HG02759 (cell line): Measurements from ENCODE around the gene ENTPD6.
A peak's percentile ranks its signal among the peaks of the same experiment; 100 is the strongest.
"Not testable (repeated sequence)": the region's sequence is repeated elsewhere in the genome, so short reads cannot be mapped to it uniquely, and the experiment has no call there.

Experiments
- ATAC-seq: cut with Tn5 transposase; IDR thresholded peaks from one replicate; pipeline ENCODE4 v1.9.1; 2021; ENCODE audit warnings: mild to moderate bottlenecking, moderate library complexity; ENCODE audit not compliant: unreplicated experiment

Gene ENTPD6

DNA sequence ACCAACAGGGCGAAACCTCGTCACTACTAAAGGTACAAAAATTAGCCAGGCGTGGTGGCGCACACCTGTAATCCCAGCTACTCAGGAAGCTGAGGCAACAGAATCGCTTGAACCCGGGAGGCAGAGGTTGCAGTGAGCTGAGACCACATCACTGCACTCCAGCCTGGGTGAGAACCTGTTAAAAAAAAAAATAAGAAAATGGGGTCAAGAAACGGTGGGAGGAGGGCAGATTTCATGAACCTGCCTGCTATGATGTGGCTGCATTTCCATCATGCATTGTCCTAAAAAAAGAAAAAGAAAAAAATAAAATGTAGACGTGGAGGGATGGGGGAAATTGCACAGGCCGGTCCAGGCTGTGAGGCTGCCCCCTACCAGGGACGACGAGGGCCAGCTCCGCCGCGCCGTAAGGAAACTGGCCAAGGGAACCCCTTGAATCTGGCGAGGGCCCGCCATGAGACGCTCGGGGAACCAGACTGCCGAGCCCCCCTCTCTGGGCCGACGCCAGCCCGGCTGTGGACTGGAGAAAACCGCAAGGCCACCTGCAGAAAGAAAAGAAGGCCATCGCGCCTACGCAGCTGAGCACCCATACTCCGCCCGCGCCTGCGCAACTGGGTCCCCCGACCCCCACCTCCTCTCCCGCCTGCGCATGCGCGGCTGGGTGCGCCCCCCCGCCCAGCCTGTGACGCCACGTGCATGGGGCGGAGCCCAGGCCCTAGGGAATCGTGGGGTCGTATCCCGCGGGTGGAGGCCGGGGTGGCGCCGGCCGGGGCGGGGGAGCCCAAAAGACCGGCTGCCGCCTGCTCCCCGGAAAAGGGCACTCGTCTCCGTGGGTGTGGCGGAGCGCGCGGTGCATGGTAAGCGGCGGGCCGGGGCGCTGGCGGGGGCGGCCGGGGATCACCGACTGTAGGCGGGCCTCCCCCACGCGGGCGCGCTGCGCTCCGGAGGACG is at the start of gene ENTPD6:
TSS of gene ENTPD6 (plus strand) at position 699 of the 948 bp plus-strand sequence. CDS start 10,825 bp downstream, outside the sequence.
- ATAC-seq, result peak; percentile 88

DNA sequence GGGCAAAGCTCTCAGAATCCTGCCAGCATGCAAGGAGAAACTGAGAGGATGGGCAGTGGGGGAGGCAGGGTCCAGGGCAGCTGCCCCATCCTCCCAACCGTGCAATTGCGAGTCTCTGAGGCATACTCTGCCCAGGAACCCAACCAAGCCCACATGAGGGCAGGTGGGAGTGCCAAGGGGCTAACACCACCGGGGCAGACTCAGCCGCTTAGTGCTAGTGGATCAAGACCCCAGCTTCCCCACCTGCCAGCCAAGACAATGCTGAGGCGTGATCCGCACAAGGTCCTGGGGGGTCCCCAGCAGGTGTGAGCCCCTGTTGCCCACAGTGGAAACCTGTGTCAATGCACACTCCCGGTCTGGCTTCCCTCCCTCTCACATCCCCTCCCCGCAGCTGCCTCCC is 48.5 kb upstream of the ENTPD6 start:
- no peak for ATAC-seq

DNA sequence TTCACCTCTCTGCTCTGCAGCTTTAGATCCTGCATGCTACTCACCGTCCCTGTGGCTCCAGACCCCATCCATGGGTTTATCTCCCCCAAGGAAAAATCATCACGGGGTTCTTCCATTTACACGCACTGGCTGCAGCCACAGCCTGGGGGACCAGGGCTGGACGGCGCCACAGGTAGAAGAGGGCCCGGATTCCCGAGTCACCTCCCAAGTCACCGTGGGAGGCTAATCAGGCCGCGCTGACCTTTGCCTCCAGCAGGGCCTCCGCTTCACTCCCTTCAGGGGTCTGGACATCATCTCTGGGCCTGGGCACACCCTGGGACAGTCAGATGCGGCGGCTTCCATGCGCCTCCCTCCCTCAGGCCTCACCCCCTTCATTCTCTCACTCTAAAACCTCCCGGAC is 47.8 kb upstream of the ENTPD6 start:
- no peak for ATAC-seq

DNA sequence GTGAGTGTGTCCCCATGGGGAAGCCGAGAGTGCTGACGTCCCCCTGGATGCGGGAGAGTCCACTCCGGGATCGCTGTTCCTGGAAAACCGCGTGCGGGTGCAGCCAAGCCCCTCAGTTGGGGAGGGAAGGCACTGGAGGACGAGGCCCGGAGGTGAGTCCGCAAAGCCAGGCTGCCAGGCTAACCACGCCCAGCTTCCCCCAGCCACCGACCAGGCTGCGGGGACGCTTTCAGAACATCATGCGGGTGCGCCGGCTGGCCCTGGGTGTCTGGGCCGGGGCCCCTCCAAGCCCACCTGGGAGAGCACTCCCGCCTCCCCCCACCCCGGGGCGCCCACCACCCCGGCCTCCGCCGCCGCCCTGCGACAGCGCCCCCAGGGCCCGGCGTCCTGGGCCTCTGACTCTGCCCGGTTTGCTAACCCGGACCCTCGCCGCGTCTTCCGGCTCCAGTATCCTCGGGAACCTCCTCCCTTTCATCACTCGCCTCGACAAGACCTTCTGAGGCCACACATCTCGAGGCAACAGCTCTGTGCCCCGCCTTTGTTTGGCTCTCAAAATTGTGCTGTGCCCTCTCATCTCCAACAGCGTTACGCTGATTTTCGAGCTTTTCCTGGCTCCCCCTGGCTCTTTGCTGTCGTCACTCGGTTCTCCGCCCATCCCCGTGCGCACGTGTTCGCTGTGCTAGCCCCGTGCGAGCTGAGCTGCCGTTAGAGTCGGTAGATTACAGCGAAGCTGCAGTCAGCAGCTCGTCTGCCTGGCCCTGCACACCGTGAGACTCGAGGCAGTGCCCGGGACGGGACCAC is 47.1 kb upstream of the ENTPD6 start:
- ATAC-seq, result no peak

DNA sequence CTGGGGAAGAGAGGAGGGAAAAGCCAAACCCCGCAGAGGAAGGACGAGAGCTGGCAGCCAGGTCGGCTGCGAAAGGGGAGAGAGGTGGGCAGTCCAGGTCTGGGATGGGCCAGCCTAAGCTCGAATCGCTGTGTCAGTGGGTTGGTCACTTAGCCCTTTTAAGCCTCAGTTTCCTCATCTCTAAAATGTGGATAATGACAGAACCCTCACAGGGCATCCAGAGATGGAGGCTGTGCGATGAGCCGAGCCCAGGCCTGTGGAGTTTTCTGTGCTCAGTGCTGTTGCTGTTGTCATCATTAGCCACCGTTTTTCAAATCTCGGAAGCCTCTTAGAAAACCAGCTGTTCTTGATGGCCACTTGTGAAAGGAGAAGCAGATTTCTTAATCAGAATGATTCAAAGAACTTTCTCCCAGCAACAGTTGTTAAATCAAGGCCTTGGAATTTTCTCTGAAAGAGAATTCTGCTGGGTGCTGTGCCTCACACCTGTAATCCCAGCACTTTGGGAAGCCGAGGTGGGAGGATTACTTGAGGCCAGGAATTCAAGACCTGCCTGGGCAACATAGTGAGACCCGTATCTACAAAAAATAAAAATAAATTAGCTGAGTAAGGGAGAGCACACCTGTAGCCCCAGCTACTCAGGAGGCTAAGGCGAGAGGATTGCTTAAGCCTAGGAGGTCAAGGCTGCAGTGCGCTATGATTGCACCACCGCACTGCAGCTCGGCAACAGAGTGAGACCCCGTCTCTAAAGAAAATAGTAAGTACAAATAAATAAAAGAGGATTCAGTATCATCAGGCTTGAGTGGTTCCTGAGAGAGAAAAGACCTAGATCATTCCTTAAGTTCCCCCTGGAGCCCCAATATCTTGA is 46.3 kb upstream of the ENTPD6 start:
- no peak for ATAC-seq

DNA sequence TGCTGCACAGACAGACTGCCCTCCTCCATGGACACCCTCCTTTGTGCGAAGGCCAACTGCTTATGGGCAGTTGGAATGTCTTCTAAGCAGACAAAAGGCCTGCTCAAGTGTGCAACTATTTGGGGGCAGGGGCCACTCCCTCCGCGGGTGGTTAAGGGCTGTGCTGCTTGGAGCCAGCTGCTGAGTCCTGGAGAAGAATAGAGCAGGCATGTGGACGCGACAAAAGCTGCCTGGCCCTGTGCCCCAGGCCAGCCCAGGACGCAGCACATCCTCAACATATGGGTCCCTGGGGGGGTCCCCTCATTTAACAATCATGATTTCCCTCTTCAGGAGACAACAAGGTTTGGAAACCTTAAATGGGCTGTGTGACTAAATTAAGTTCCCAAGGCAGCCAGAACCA is 45.5 kb upstream of the ENTPD6 start:
- no peak for ATAC-seq

DNA sequence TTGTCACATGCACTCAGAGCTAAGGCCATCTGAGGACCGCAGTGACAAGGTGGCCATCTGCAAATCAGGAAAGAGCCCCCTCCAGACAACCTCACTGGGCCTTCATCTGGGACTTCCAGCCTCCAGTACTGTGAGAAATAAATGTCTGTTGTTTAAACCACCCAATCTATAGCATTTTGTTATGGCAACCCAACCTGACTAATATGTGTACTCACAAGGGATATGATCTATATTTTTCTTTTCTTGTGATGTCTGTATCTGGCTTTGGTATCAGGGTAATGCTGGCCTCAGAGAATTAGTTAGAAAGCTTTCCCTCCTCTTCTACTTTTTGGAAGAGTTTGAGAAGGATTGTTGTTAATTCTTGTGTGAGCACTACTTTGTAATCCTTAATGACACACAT is 37.5 kb upstream of the ENTPD6 start:
- no peak for ATAC-seq

DNA sequence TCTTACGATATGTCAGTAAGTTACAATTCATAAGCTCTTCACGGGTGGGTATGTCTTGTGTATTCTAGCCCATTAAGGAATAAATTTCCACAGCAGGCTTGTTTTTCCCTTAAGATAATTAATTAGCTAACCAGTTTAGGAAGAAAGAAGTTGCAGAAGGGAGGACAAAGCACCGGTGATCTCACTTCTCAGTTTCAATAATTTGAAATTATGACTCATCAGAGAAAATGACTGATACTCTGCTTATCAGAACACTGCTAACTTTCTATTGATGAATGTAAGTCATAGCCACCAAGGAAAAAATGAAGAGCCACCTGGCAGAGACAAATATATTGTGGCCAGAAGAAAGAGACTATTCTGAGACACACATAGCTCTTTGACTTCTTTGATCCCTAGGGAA is 35.0 kb upstream of the ENTPD6 start:
- ATAC-seq, result peak; percentile 66

DNA sequence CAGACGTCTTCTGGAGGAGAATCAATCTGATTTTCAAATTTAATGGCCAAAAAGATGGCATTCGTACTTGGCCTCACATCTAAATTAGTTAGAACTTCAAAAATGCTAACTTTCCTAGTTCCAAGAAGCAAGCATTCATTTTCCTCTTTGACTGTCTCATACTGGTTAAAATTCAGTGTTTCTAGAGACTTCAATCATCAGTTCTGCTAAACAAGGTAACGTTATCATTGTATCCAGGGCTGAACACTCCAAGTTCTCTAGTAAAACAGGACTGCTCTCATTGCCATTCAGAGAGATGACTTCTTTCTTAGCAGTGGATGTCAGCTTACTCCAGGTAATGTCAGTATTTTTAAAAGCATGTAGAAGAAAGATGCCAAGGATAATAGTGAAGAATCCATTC is 34.6 kb upstream of the ENTPD6 start:
- no peak for ATAC-seq

DNA sequence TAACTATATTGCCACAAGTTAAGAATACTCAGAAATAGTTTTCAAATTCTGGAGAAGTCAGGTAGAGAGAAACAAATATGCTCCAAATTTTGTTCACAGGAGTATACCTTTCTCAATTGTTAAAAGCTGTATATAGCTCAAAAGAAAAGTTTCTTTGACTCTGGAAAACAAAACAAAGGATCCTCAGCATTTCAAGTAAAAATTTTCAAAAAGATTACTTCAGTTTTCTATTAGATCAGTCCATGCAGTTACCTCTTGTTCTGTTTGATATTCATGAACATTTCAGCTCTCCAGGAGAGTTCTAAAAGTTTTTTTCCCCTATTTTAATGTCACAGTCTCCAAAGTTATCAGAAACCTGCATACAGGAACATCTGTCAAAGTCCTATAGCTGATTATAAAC is 30.4 kb upstream of the ENTPD6 start:
- ATAC-seq, result no peak

DNA sequence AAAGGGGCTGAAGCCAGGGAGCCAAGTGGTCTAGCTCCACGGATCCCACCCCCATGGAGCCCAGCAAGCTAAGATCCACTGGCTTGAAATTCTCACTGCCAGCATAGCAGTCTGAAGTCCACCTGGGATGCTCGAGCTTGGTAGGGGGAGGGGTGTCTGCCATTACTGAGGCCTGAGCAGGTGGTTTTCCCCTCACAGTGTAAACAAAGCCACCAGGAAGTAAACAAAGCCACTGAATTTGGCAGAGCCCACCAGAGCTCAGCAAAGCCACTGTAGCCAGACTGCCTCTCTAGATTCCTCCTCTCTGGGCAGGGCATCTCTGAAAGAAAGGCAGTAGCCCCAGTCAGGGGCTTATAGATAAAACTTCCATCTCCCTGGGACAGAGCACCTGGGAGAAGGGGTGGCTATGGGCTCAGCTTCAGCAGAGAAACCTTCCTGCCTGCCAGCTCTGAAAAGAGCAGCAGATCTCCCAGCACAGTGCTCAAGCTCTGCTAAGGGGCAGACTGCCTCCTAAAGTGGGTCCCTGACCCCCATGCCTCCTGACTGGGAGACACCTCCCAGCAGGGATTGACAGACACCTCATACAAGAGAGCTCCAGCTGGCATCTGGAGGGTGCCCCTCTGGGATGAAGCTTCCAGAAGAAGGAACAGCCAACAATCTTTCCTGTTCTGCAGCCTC is 29.3 kb upstream of the ENTPD6 start:
- ATAC-seq, result not testable (repeated sequence)

DNA sequence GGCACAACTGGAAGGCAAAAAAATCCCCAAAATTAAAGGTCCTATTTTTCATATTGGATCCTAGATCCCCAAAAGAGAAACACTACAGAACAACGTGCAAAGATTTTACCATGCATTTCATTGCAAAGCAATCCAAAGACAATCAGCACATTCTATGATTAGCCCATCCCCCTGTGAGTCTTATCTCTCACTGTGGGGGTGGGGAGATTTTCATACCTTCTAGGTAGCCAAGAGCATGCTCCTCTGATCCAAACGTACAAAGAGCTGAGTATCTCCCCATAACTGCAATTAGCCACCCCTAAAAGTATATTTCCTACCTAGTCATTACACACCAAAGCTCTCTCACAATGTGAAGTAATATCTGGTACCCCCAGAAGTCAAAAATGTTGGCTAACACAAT is 22.2 kb upstream of the ENTPD6 start:
- ATAC-seq, result no peak

DNA sequence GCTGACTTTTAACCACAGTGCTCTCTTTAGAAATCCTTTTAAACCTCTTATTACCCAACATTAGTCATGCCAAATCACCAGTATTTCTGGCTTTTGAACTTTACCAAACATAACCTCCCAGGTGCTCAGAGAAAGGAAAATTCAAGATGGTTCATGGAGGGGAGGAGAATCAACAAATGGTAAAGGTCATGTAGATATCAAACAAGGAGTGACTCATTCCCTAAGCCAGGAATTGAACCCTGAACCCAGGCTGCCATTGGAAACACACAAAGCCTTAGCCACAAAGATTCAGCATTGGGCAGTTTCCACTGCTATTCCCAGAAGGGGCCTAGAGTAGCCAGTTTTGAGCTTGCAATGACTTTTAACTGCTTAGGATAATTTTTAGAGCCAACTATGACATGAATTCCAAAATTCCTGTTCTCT is 21.6 kb upstream of the ENTPD6 start:
- no peak for ATAC-seq

DNA sequence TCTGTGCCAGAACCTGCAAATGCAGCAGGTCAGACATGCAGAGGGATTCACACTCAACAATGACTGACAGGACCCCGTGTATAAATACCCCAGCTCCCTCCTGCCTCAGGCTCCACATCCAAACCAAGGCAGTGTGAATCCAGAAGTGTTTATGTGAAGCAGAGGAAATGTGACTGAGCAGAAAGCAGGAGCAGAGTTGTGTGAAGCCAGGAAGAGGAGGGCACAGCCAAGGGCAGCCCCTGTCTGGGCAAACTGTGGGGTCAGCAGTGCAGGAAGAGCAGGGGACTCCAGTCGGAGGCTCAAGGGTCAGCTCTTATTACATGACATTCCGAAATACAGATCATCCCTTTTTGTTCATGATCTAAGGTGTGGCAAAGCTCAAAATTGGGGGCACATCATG is 19.3 kb upstream of the ENTPD6 start:
- ATAC-seq, result no peak

DNA sequence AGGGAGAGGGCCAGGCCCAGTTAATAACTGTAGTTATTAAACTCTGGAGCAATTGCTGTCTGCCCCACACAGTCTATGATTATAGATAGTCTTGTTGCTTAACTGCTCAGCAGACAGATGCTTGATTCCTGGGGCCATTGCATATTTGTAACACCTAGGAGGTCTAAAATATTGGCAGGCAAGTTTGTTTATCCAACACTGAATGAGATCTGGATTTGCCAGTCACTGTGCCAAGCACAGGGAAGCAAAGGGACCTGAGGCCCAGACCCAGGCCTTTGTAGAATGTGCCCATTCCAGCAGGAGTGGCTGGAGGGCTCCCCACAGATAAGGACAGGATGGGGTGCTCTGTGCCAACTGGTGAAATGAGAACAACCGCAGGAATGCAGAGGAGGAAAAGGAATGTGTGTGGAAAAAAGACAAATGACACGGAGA is 17.6 kb upstream of the ENTPD6 start:
- ATAC-seq, result no peak

DNA sequence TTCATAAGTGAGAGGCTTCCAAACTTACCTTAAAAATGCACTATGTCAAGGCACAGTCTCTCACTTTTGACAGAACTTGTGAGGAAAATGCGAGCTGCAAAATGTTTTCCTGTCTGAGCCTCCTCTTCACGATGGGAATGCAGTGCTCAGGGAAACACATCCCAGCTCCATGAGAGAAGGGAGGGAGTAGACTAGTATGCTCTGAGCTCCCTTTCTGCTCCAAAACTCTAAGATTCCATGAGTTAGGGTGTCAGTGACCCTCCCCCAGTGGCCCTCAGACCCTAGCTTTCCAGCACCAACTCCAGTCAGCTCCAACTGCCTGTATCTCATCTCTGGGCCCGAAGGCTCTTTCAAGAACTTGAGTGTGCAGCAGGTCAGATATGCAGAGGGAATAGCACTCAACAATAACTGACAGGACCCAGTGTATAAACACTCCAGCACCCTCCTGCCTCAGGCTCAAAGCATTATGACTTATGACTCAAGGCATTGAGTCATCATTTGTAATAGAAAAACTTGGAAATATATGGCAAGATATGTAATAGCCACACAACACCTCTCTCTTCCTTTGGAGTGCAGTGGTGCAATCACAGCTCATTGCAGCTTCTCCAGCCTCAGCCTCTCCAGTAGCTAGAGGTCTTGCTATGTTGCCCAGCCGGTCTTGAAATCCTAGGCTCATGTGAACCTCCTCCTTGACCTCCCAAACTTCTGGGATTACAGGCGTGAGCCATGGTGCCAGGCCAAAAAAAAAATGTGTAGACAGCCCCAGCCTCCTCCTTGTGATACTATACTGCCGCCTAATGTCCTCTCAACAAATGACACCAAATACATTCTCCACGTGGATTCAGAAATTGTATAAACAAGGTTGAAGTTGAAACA is 16.7 kb upstream of the ENTPD6 start:
- no peak for ATAC-seq

DNA sequence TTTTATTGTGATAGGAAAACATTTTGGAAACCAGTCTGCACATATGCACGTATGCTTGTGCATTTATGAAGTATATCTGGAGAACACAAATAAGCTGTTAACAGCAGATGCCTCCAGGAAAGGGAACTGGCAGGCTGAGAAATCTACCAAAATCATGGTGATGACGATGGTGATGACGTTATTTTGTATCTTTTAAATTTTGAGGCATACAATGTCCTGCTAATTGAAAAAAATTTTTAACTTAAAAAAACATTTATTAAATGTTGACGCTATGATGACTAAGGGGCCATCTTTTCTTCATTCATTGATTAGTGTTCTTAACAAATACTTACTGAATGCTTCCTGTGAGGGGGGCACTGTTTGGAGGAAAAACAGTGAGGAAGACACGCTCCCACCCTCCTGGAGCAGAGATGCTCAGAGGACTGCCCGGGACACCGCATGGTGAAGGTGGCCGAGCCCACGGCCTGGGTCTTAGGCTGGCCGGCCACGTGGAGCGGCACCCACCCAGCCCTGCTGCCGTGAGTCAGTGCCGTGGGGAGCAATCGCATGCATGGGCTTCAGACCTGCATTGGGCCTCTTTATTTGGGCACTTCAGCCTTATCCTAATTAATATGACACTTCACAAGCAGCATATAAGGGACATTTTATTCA is 15.9 kb upstream of the ENTPD6 start:
- ATAC-seq, result no peak

DNA sequence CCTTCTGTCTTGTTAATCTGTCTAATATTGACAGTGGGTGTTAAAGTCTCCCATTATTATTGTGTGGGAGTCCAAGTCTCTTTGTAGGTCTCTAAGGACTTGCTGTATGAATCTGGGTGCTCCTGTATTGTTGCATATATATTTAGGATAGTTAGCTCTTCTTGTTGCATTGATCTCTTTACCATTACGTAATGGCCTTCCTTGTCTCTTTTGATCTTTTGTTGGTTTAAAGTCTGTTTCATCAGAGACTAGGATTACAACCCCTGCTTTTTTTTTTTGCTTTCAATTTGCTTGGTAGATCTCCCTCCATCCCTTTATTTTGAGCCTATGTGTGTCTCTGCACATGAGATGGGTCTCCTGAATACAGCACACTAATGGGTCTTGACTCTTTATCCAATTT is 11.1 kb upstream of the ENTPD6 start:
- not testable (repeated sequence) for ATAC-seq

DNA sequence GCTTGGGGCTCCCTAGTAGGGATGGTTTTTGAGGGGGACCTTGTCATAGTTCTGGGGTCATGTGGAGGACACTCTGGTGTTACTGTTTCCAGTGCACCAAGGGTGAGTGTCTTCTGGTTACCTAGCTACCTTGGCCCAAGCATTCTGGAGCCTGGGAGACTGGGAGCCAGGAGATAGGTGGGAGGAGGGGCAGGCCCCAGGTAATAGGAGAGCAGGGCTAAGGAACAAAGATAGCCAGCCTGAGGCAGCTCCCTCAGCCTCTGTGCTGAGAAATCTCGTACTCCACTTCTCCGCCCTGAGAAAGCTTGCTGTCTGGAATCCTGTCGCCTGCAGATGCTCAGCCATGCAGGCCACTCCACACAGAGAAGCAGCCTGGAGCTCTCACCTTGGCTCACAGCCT is 8.3 kb upstream of the ENTPD6 start:
- no peak for ATAC-seq
